GM13977 (cell line): ENCODE results near the gene CYP11A1.
A peak's percentile ranks its signal among the peaks of the same experiment; 100 is the strongest.

ENCODE experiments used
- DNase-seq: peaks from one replicate; pipeline ENCODE4 v3.0.0; 2012; ENCODE audit warnings: low spot score
- in situ Hi-C: fragments of 300-500 bp; cut with MboI; formaldehyde crosslinking; loops from one replicate; pipeline ENCODE4 v1.12.0; 2022; ENCODE audit warnings: low sequenced_read_pairs, low pct_unique_long_range_greater_than_20kb, mixed read lengths, inconsistent platforms; ENCODE audit not compliant: unreplicated experiment
- TF ChIP-seq, protein P1 (sequence below): IDR thresholded peaks from 2 replicates; pipeline ENCODE4 v1.5.1; 2012; ENCODE audit warnings: mild to moderate bottlenecking, control low read depth; ENCODE audit not compliant: insufficient read depth; ENCODE audit errors: extremely low read depth, missing control alignments

The CYP11A1 gene

DNA sequence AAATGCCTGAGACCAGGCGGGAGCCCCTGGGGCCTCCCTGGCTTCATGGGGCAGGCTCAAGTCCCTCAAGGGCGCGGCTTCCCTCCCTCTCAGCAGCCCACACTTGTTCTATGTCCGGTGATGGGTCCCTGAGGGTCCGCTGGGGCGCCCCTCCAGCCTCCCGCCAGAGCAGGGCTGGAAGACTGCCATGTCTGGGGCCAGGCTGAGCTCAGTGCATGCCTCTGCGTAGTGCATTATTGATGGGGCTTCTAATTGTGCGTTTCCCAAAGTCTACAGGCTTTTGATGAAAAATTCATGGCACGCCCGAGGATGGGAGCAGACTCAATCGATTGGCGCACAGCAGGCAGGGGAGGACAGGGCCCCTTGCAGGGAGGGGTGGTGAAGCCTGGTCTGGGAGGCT, 51.3 kb downstream of the CYP11A1 start:
- TF ChIP-seq, protein P1, sequence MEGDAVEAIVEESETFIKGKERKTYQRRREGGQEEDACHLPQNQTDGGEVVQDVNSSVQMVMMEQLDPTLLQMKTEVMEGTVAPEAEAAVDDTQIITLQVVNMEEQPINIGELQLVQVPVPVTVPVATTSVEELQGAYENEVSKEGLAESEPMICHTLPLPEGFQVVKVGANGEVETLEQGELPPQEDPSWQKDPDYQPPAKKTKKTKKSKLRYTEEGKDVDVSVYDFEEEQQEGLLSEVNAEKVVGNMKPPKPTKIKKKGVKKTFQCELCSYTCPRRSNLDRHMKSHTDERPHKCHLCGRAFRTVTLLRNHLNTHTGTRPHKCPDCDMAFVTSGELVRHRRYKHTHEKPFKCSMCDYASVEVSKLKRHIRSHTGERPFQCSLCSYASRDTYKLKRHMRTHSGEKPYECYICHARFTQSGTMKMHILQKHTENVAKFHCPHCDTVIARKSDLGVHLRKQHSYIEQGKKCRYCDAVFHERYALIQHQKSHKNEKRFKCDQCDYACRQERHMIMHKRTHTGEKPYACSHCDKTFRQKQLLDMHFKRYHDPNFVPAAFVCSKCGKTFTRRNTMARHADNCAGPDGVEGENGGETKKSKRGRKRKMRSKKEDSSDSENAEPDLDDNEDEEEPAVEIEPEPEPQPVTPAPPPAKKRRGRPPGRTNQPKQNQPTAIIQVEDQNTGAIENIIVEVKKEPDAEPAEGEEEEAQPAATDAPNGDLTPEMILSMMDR = no peak
- in situ Hi-C loops = no loop called here
- DNase-seq = no peak

GRCh38 chr15:74315626-74316025, 51.8 kb downstream of the CYP11A1 start:
- in situ Hi-C loops = no loop called here
- TF ChIP-seq, protein P1 = no peak
- no peak for DNase-seq

GRCh38 chr15:74314795-74315438, 52.5 kb downstream of the CYP11A1 start:
- in situ Hi-C loops = no loop called here
- TF ChIP-seq, protein P1 = no peak
- DNase-seq = no peak

DNA sequence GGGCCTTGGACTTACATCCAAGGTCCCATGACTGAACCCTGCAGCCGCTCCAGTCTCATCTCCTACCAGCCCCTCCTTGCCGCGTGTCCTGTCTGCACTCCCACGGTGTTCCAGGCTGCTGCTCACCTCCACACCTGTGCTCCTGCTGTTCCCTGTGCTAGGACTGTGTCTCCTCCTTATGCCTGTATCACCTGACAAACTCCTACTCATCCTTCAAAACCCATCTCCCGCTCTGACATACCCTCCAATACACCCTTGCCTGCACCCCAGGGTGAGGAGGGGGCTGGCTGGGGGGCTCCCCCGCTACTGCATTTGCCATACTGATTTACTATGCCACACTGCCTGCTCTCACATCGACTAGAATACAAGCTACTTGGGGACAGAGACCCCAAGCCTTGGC, 53.6 kb downstream of the CYP11A1 start:
- TF ChIP-seq, protein P1 = no peak
- DNase-seq = no peak
- in situ Hi-C loops = no loop called here

DNA sequence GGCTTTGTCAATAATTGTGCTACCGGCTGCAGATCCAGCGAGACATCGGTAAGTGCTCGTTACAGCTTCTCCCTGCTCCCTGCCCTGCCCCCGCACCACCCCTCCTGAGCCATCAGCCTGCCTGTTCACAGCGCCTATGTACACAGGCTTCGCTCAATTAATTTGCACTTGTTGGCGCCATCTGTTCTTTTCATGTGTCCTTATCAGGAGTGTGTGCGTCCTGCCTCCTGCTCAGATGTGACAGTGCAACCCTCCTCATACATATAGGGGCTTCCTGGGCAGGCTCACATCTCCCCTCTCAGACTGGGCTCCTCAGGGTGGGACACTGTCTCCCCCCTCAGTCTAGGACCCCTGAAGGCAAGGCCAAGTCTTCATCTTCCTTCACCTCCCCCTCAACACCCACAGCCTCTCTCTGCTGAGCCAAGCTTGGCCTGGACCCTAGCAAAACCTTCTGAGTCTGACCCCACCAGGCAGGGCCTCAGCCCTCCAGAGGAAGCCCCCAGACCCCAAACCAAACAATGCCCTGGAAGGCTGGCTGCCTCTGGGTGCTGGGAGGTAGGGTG, 54.9 kb downstream of the CYP11A1 start:
- no peak for DNase-seq
- in situ Hi-C loops = no loop called here

GRCh38 chr15:74311734-74312444, 55.6 kb downstream of the CYP11A1 start:
- in situ Hi-C loops = no loop called here
- TF ChIP-seq, protein P1 = peak; percentile 49
- no peak for DNase-seq

More for the DNA sequence above, 54.9 kb downstream of the CYP11A1 start:
- TF ChIP-seq, protein P1 = no peak
